Thyroid gland (tissue), 4 donors: ENCODE data around the gene NKX2-3.

Experiments used
- CTCF ChIP-seq, 6 experiments: fragments of 200-600 bp in 3 of 6; fragments of 450-650 bp in 3 of 6; sonication (generic) in 3 of 6; IDR thresholded peaks; one replicate each; pipeline ENCODE4 v1.5.1; 2016 to 2019; ENCODE audit warnings: antibody characterized with exemption in 6 of 6, mild to moderate bottlenecking in 2 of 6, inconsistent platforms in 1 of 6, moderate library complexity in 1 of 6
- POLR2A ChIP-seq, 2 donors: fragments of 450-650 bp; IDR thresholded peaks; one replicate each; pipeline ENCODE4 v1.6.1; 2017; ENCODE audit warnings: antibody characterized with exemption in 2 of 2, mild to moderate bottlenecking in 2 of 2, moderate library complexity in 1 of 2

- no peak for TF ChIP-seq CTCF (IDR thresholded peaks at IDR 0.05)
- TF ChIP-seq POLR2A (IDR thresholded peaks at IDR 0.05), result no peak
Observed at GRCh38 chr10:99513061-99513460, 19.7 kb upstream of the NKX2-3 start.
